Measurements from ENCODE around the gene TRPV5. TPM values are rescaled to one million over a fixed set of nuclear protein-coding genes. Genes with fewer than 3 reads are reported as not detected.
"Not testable (repeated sequence)": the region's sequence is repeated elsewhere in the genome, so short reads cannot be mapped to it uniquely, and the experiment has no call there.

TRPV5 gene
- not detected for total RNA-seq

- Mint-ChIP-seq H3K4me3 (no peak within 1 kb of the TSS), H3K27ac (no peak within 1 kb of the TSS), H3K4me1 (ENCODE audit: low read depth in 2 of 2) (no peaks in the 10 kb centered on the region), H3K9me3 (no peaks in the 10 kb centered on the region), H3K36me3 (no peaks in the 10 kb centered on the region), H3K27me3 (peaks cover 3 to 17% of the 10 kb centered on the region in 2 donors)
- ATAC-seq (peak in 1 of 2 donors; percentile 35), DNase-seq (ENCODE audit: low spot score) (no peak)
Measured at GRCh38 chr7:142933624-142934023, at the start of gene TRPV5. Gene TRPV5 (minus strand): TSS chr7:142933746. CDS start chr7:142933459, 287 bp downstream.

- not testable (repeated sequence) for H3K27ac Mint-ChIP-seq; H3K9me3 Mint-ChIP-seq; H3K4me3 Mint-ChIP-seq; H3K4me1 Mint-ChIP-seq (ENCODE audit: low read depth in 2 of 2); H3K36me3 Mint-ChIP-seq; DNase-seq (ENCODE audit: low spot score); ATAC-seq
- peaks cover 35 to 36% of the 10 kb centered on the region in 2 donors for H3K27me3 Mint-ChIP-seq
Measured at GRCh38 chr7:142978402-142978801, 44.9 kb upstream of the TRPV5 start.

GRCh38 chr7:142974626-142975025 lies 41.1 kb upstream of the TRPV5 start:
- no peak for ATAC-seq
- no peaks in the 10 kb centered on the region for H3K4me1 Mint-ChIP-seq (ENCODE audit: low read depth in 2 of 2)
- H3K27ac Mint-ChIP-seq: no peak overlapping the region
- no peaks in the 10 kb centered on the region for H3K9me3 Mint-ChIP-seq
- no peaks in the 10 kb centered on the region for H3K36me3 Mint-ChIP-seq
- no peak for DNase-seq (ENCODE audit: low spot score)
- H3K27me3 Mint-ChIP-seq: peaks cover 16 to 40% of the 10 kb centered on the region in 2 donors
- no peak overlapping the region for H3K4me3 Mint-ChIP-seq

GRCh38 chr7:142969183-142969582 lies 35.6 kb upstream of the TRPV5 start:
- peaks cover 18 to 53% of the 10 kb centered on the region in 2 donors for H3K27me3 Mint-ChIP-seq
- no peak overlapping the region for H3K4me3 Mint-ChIP-seq
- ATAC-seq (no peak), DNase-seq (ENCODE audit: low spot score) (no peak)
- H3K27ac Mint-ChIP-seq: no peak overlapping the region
- H3K9me3 Mint-ChIP-seq: no peaks in the 10 kb centered on the region
- H3K4me1 Mint-ChIP-seq (ENCODE audit: low read depth in 2 of 2): no peaks in the 10 kb centered on the region
- no peaks in the 10 kb centered on the region for H3K36me3 Mint-ChIP-seq

GRCh38 chr7:142968229-142968628 lies 34.7 kb upstream of the TRPV5 start:
- H3K9me3 Mint-ChIP-seq: no peaks in the 10 kb centered on the region
- H3K4me1 Mint-ChIP-seq (ENCODE audit: low read depth in 2 of 2): no peaks in the 10 kb centered on the region
- no peaks in the 10 kb centered on the region for H3K36me3 Mint-ChIP-seq
- H3K4me3 Mint-ChIP-seq: no peak overlapping the region
- no peak for DNase-seq (ENCODE audit: low spot score)
- no peak overlapping the region for H3K27ac Mint-ChIP-seq
- peaks cover 24 to 62% of the 10 kb centered on the region in 2 donors for H3K27me3 Mint-ChIP-seq
- ATAC-seq: no peak

GRCh38 chr7:142964502-142965246 lies 31.1 kb upstream of the TRPV5 start:
- Mint-ChIP-seq H3K27me3 (peaks cover 25 to 51% of the 10 kb centered on the region in 2 donors), H3K27ac (no peak overlapping the region)

GRCh38 chr7:142963993-142964392 lies 30.4 kb upstream of the TRPV5 start:
- H3K27ac Mint-ChIP-seq: no peak overlapping the region
- H3K9me3 Mint-ChIP-seq: no peaks in the 10 kb centered on the region
- DNase-seq (ENCODE audit: low spot score) (no peak), ATAC-seq (no peak)
- H3K36me3 Mint-ChIP-seq: no peaks in the 10 kb centered on the region
- H3K27me3 Mint-ChIP-seq: peaks cover 29 to 58% of the 10 kb centered on the region in 2 donors
- H3K4me3 Mint-ChIP-seq: no peak overlapping the region
- H3K4me1 Mint-ChIP-seq (ENCODE audit: low read depth in 2 of 2): no peaks in the 10 kb centered on the region

More at GRCh38 chr7:142964502-142965246, 31.1 kb upstream of the TRPV5 start:
- DNase-seq (ENCODE audit: low spot score) (no peak), ATAC-seq (no peak)
- H3K9me3 Mint-ChIP-seq: no peaks in the 10 kb centered on the region
- no peak overlapping the region for H3K4me3 Mint-ChIP-seq
- H3K4me1 Mint-ChIP-seq (ENCODE audit: low read depth in 2 of 2): no peaks in the 10 kb centered on the region
- H3K36me3 Mint-ChIP-seq: no peaks in the 10 kb centered on the region

GRCh38 chr7:142962991-142963390 lies 29.4 kb upstream of the TRPV5 start:
- no peak overlapping the region for H3K27ac Mint-ChIP-seq
- ATAC-seq: no peak
- H3K36me3 Mint-ChIP-seq: no peaks in the 10 kb centered on the region
- H3K4me3 Mint-ChIP-seq: no peak overlapping the region
- no peak for DNase-seq (ENCODE audit: low spot score)
- H3K9me3 Mint-ChIP-seq: no peaks in the 10 kb centered on the region
- peaks cover 26 to 54% of the 10 kb centered on the region in 2 donors for H3K27me3 Mint-ChIP-seq
- H3K4me1 Mint-ChIP-seq (ENCODE audit: low read depth in 2 of 2): no peaks in the 10 kb centered on the region

- Mint-ChIP-seq H3K27ac (no peak within 1 kb of the TSS), H3K4me1 (ENCODE audit: low read depth in 2 of 2) (no peaks in the 10 kb centered on the region), H3K4me3 (no peak within 1 kb of the TSS), H3K9me3 (no peaks in the 10 kb centered on the region), H3K36me3 (no peaks in the 10 kb centered on the region), H3K27me3 (peaks cover 26 to 47% of the 10 kb centered on the region in 2 donors)
- ATAC-seq (no peak), DNase-seq (ENCODE audit: low spot score) (no peak)
Measured at GRCh38 chr7:142961973-142962926, 28.7 kb upstream of the TRPV5 start, which contains the start of gene KEL. Gene KEL (minus strand): TSS chr7:142962363. CDS start chr7:142962206, 157 bp downstream.

GRCh38 chr7:142961595-142961972 lies 28.0 kb upstream of the TRPV5 start:
- Mint-ChIP-seq H3K27ac (no peak overlapping the region), H3K4me1 (ENCODE audit: low read depth in 2 of 2) (no peaks in the 10 kb centered on the region), H3K9me3 (no peaks in the 10 kb centered on the region), H3K4me3 (no peak overlapping the region), H3K36me3 (peaks cover 3% of the 10 kb centered on the region), H3K27me3 (peaks cover 30 to 53% of the 10 kb centered on the region in 2 donors)
- ATAC-seq: no peak
- no peak for DNase-seq (ENCODE audit: low spot score)

GRCh38 chr7:142960955-142961512 lies 27.5 kb upstream of the TRPV5 start:
- H3K9me3 Mint-ChIP-seq: peaks cover 3% of the 10 kb centered on the region
- H3K4me1 Mint-ChIP-seq (ENCODE audit: low read depth in 2 of 2): no peaks in the 10 kb centered on the region
- H3K36me3 Mint-ChIP-seq: peaks cover 9% of the 10 kb centered on the region
- peaks cover 30 to 58% of the 10 kb centered on the region in 2 donors for H3K27me3 Mint-ChIP-seq
- ATAC-seq: peak in 1 of 2 donors; percentile 59
- DNase-seq (ENCODE audit: low spot score): no peak
- no peak overlapping the region for H3K4me3 Mint-ChIP-seq
- no peak overlapping the region for H3K27ac Mint-ChIP-seq

- no peak overlapping the region for H3K27ac Mint-ChIP-seq
- ATAC-seq (no peak), DNase-seq (ENCODE audit: low spot score) (no peak)
Measured at GRCh38 chr7:142959202-142959601, 25.7 kb upstream of the TRPV5 start.

GRCh38 chr7:142957723-142958122 lies 24.2 kb upstream of the TRPV5 start:
- H3K4me3 Mint-ChIP-seq: no peak overlapping the region
- no peak for ATAC-seq
- DNase-seq (ENCODE audit: low spot score): no peak
- H3K27ac Mint-ChIP-seq: no peak overlapping the region
- peaks cover 25 to 53% of the 10 kb centered on the region in 2 donors for H3K27me3 Mint-ChIP-seq
- peaks cover 16% of the 10 kb centered on the region for H3K36me3 Mint-ChIP-seq
- H3K9me3 Mint-ChIP-seq: peaks cover 18% of the 10 kb centered on the region
- H3K4me1 Mint-ChIP-seq (ENCODE audit: low read depth in 2 of 2): no peaks in the 10 kb centered on the region

More at GRCh38 chr7:142959202-142959601, 25.7 kb upstream of the TRPV5 start:
- H3K36me3 Mint-ChIP-seq: peaks cover 16% of the 10 kb centered on the region
- peaks cover 9% of the 10 kb centered on the region for H3K9me3 Mint-ChIP-seq
- no peak overlapping the region for H3K4me3 Mint-ChIP-seq
- H3K4me1 Mint-ChIP-seq (ENCODE audit: low read depth in 2 of 2): no peaks in the 10 kb centered on the region
- peaks cover 30 to 56% of the 10 kb centered on the region in 2 donors for H3K27me3 Mint-ChIP-seq
